ENCODE measurements around the gene BOLA3.

DNA sequence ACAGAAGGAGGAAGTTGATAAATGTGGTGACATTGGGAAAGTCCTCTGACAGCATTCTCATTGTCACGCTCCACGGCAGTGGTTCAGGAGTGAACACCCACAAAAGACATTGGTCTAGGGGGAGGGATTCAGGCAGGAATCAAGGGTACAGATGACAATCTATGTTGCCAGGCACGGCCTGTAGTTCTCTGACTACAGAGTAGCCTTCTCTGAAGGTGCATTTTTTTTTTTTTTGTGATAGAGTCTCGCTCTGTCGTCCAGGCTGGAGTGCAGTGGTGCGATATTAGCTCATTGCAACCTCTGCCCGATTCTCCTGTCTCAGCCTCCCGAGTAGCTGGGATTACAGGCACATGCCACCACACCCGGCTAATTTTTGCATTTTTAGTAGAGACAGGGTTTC is 38.3 kb upstream of the BOLA3 start:
- no peak for TF ChIP-seq CTCF (IDR thresholded peaks at IDR 0.05)
- no peak for TF ChIP-seq POLR2A (IDR thresholded peaks at IDR 0.05)
